ENCODE data around the gene ANAPC2. TPM values are rescaled to one million over a fixed set of nuclear protein-coding genes. Genes with fewer than 3 reads are reported as not detected.

The ANAPC2 gene
- total RNA-seq, 1 donor from 2014 or later = 35.0 TPM

- ATAC-seq = no peak
These were observed 17.7 kb downstream of the ANAPC2 start for GRCh38 chr9:137170486-137171148.

GRCh38 chr9:137169896-137170358, 18.4 kb downstream of the ANAPC2 start, which contains the start of gene LRRC26:
Gene LRRC26 (minus strand): TSS chr9:137170051. CDS start chr9:137169943, 108 bp downstream.
- ATAC-seq (no peak), DNase-seq (ENCODE audit: missing footprints) (no peak)
- intact Hi-C loops (cut with DNase I) = no loop called here

More at GRCh38 chr9:137170486-137171148, 17.7 kb downstream of the ANAPC2 start:
- intact Hi-C loops (cut with DNase I) = no loop called here
- no peak for DNase-seq (ENCODE audit: missing footprints)

- no peak for ATAC-seq
These were observed 19.2 kb downstream of the ANAPC2 start for GRCh38 chr9:137168904-137169856.

GRCh38 chr9:137168573-137168903, 19.8 kb downstream of the ANAPC2 start:
- ATAC-seq (no peak), DNase-seq (ENCODE audit: missing footprints) (no peak)

More at GRCh38 chr9:137168904-137169856, 19.2 kb downstream of the ANAPC2 start:
- no peak for DNase-seq (ENCODE audit: missing footprints)
- intact Hi-C loops (cut with DNase I) = no loop called here

GRCh38 chr9:137167747-137168572, 20.4 kb downstream of the ANAPC2 start:
- no peak for ATAC-seq
- DNase-seq (ENCODE audit: missing footprints) = no peak
- intact Hi-C loops (cut with DNase I) = no loop called here

More at GRCh38 chr9:137168573-137168903, 19.8 kb downstream of the ANAPC2 start:
- intact Hi-C loops (cut with DNase I) = no loop called here

- intact Hi-C loops (cut with DNase I) = no loop called here
- DNase-seq (ENCODE audit: missing footprints) (no peak), ATAC-seq (no peak)
These were observed 21.0 kb downstream of the ANAPC2 start for GRCh38 chr9:137167277-137167746.

GRCh38 chr9:137166380-137167229, 21.8 kb downstream of the ANAPC2 start:
- intact Hi-C loops (cut with DNase I) = no loop called here
- no peak for DNase-seq (ENCODE audit: missing footprints)
- ATAC-seq = no peak

- DNase-seq (ENCODE audit: missing footprints) = no peak
- intact Hi-C loops (cut with DNase I) = no loop called here
- no peak for ATAC-seq
These were observed 23.0 kb downstream of the ANAPC2 start for GRCh38 chr9:137165250-137165836.

GRCh38 chr9:137164370-137165249, 23.8 kb downstream of the ANAPC2 start:
- intact Hi-C loops (cut with DNase I) = no loop called here
- no peak for ATAC-seq
- no peak for DNase-seq (ENCODE audit: missing footprints)

- ATAC-seq (no peak), DNase-seq (ENCODE audit: missing footprints) (no peak)
- intact Hi-C loops (cut with DNase I) = no loop called here
These were observed 24.6 kb downstream of the ANAPC2 start for GRCh38 chr9:137163805-137164204.

- DNase-seq (ENCODE audit: missing footprints) = no peak
- ATAC-seq = no peak
- intact Hi-C loops (cut with DNase I) = no loop called here
These were observed 25.0 kb downstream of the ANAPC2 start for GRCh38 chr9:137163365-137163715.

- intact Hi-C loops (cut with DNase I) = no loop called here
- DNase-seq (ENCODE audit: missing footprints) (no peak), ATAC-seq (peak; percentile 38)
These were observed 25.6 kb downstream of the ANAPC2 start for GRCh38 chr9:137162505-137163364.

- DNase-seq (ENCODE audit: missing footprints) (no peak), ATAC-seq (no peak)
- intact Hi-C loops (cut with DNase I) = no loop called here
These were observed 26.5 kb downstream of the ANAPC2 start for GRCh38 chr9:137161558-137162486.

- no peak for ATAC-seq
- intact Hi-C loops (cut with DNase I) = no loop called here
- no peak for DNase-seq (ENCODE audit: missing footprints)
These were observed 27.4 kb downstream of the ANAPC2 start for GRCh38 chr9:137160716-137161557.

All from Right ventricle myocardium inferior (tissue), 1 donor.